Mammary epithelial cell (primary cell): ENCODE measurements around the gene COX6A1.

Experiments used
- EZH2 ChIP-seq: IDR thresholded peaks from 2 replicates; pipeline ENCODE4 v1.6.1; 2012; ENCODE audit warnings: low read length, inconsistent platforms, borderline replicate concordance
- TF ChIP-seq, protein P1 (sequence below), 2 donors: IDR thresholded peaks in 1 of 2; conservative IDR thresholded peaks in 1 of 2; 2 replicates each; pipeline ENCODE4 v1.5.1; 2011 to 2012; ENCODE audit warnings: inconsistent platforms in 2 of 2, low read length in 2 of 2, mild to moderate bottlenecking in 2 of 2, control low read depth in 1 of 2, low read depth in 1 of 2; ENCODE audit not compliant: insufficient read depth in 1 of 2; ENCODE audit errors: extremely low read depth in 1 of 2

DNA sequence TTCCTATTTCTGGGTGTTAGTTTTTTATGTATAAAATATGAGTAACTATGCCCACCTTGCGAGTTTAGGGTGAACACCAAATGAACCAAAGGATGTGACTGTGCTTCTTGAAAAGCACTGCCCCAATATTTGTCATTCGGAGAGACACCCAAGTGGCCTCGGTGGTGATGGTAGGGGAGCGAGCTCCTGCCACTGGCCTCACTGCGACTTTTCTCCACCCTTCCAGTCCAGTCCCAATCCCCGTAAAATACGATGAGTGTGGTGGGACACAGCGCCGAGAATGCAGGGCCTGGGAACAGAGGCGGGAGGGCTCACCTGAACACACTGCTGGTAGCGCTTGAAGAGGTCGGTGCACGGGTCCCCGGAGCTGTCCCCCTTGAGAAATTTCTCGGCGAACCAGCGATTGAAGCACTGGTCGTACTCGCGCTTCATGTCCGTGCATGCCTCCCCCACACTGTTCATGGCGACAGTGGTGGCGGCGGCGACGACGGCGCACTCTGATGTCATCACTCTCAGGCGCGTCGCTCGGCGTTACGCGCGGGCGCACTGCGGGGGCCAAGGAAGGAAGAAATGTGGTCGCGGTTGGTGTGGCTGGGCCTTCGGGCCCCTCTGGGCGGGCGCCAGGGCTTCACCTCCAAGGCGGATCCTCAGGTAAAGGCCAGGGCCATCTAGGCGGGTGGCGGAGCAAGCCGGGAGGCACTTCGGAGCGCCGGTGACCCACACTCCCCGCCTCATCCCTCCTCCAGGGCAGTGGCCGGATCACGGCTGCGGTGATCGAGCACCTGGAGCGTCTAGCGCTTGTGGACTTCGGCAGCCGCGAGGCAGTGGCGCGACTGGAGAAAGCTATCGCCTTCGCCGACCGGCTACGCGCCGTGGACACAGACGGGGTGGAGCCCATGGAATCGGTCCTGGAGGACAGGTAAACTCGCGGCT, 8.3 kb downstream of the COX6A1 start, which contains the start of the genes GATC and TRIAP1:
- TF ChIP-seq, protein P1, sequence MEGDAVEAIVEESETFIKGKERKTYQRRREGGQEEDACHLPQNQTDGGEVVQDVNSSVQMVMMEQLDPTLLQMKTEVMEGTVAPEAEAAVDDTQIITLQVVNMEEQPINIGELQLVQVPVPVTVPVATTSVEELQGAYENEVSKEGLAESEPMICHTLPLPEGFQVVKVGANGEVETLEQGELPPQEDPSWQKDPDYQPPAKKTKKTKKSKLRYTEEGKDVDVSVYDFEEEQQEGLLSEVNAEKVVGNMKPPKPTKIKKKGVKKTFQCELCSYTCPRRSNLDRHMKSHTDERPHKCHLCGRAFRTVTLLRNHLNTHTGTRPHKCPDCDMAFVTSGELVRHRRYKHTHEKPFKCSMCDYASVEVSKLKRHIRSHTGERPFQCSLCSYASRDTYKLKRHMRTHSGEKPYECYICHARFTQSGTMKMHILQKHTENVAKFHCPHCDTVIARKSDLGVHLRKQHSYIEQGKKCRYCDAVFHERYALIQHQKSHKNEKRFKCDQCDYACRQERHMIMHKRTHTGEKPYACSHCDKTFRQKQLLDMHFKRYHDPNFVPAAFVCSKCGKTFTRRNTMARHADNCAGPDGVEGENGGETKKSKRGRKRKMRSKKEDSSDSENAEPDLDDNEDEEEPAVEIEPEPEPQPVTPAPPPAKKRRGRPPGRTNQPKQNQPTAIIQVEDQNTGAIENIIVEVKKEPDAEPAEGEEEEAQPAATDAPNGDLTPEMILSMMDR (conservative IDR thresholded peaks at IDR 0.05 in 1 of 2, IDR thresholded peaks at IDR 0.05 in 1 of 2; ENCODE audit: extremely low read depth in 1 of 2, insufficient read depth in 1 of 2, low read depth in 1 of 2, low read length in 2 of 2) = no peak
- no peak for TF ChIP-seq EZH2
